Esophagus muscularis mucosa (tissue), 4 donors: ENCODE data around the gene NVL.

Source experiments
- EP300 ChIP-seq: sonication (generic); formaldehyde crosslinking; IDR thresholded peaks from one replicate; pipeline ENCODE4 v1.6.1; 2017; ENCODE audit warnings: antibody characterized with exemption
- POLR2A ChIP-seq: fragments of 450-650 bp; IDR thresholded peaks from one replicate; pipeline ENCODE4 v1.6.1; 2017; ENCODE audit warnings: antibody characterized with exemption, moderate library complexity, mild to moderate bottlenecking, low read depth
- POLR2AphosphoS5 ChIP-seq, 2 donors: sonication (generic); formaldehyde crosslinking; IDR thresholded peaks; one replicate each; pipeline ENCODE4 v1.6.1; 2017; ENCODE audit warnings: antibody characterized with exemption in 2 of 2
- TF ChIP-seq, protein P1 (sequence below), 3 experiments: fragments of 200-600 bp in 2 of 3; fragments of 450-650 bp in 1 of 3; sonication (generic) in 2 of 3; IDR thresholded peaks; one replicate each; pipeline ENCODE4 v1.5.1; 2017 to 2019; ENCODE audit warnings: antibody characterized with exemption in 3 of 3, mild to moderate bottlenecking in 2 of 3, moderate library complexity in 1 of 3

DNA sequence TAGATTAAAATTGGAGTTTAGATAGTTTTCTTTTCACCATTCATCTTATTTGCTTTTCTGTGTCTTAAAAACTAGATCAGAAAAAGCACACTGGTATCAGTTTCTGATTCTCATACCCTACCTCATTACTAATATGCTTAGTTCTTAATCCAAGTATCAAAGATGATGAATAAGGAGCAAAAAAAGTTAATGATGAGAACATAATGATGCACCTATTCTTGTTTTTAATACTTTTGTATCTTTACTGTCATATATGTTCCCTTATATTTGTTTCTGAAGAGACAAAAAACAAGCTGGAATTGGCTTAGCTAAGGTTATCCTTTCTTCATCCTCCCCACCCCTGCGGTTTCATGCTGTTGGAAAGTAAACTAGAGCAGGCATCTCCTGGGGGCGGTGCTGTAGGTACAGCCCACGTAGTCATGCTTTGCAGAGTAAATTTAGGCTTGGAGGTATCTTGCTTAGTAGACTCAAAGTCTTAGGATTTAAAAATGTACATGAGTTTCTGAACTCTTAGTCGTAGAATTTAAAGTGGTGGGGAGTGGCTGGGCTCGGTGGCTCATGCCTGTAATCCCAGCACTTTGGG is 43.1 kb upstream of the NVL start:
- TF ChIP-seq, protein P1, sequence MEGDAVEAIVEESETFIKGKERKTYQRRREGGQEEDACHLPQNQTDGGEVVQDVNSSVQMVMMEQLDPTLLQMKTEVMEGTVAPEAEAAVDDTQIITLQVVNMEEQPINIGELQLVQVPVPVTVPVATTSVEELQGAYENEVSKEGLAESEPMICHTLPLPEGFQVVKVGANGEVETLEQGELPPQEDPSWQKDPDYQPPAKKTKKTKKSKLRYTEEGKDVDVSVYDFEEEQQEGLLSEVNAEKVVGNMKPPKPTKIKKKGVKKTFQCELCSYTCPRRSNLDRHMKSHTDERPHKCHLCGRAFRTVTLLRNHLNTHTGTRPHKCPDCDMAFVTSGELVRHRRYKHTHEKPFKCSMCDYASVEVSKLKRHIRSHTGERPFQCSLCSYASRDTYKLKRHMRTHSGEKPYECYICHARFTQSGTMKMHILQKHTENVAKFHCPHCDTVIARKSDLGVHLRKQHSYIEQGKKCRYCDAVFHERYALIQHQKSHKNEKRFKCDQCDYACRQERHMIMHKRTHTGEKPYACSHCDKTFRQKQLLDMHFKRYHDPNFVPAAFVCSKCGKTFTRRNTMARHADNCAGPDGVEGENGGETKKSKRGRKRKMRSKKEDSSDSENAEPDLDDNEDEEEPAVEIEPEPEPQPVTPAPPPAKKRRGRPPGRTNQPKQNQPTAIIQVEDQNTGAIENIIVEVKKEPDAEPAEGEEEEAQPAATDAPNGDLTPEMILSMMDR (IDR thresholded peaks at IDR 0.05), result no peak
- TF ChIP-seq POLR2A (no peak), EP300 (no peak), POLR2AphosphoS5 (IDR thresholded peaks at IDR 0.05) (no peak)
